K562 (cell line): ENCODE results near the gene KCNK10. TPM values are rescaled to one million over a fixed set of nuclear protein-coding genes. Genes with fewer than 3 reads are reported as not detected.

ENCODE experiments used
- ATAC-seq: fragments of 200-7000 bp; cut with Tn5 transposase; 3 replicates; pipeline ENCODE4 v1.9.1; 2020; ENCODE audit warnings: moderate library complexity
- BruUV-seq: library from RNA; stranded (reverse); fragments of 400-500 nt; replicated peaks from 2 replicates; lab custom pipeline; 2021; lab: Mats Ljungman, UMichigan
- CTCF ChIA-PET: fragments of 300-600 bp; formaldehyde crosslinking; extraction: SDS; loops from one replicate; lab custom pipeline; 2021; ENCODE audit warnings: low intra/inter-chr PET ratio; lab: Yijun Ruan, JAX
- POLR2A ChIA-PET: fragments of 300-600, 350-650 bp; sonication (Branson Sonifier 250); formaldehyde crosslinking; extraction: SDS; loops from one replicate; lab custom pipeline; 2021; ENCODE audit warnings: antibody characterized with exemption, inconsistent platforms; lab: Yijun Ruan, JAX
- DNase-seq, 4 experiments: peaks; one replicate each; pipeline versions ENCODE4 v3.0.0 to v3.0.0-alpha.2; 2011 to 2018; ENCODE audit warnings: low spot score in 3 of 4, mixed read lengths in 3 of 4; ENCODE audit errors: extremely low read depth in 1 of 4
- FAIRE-seq: peaks from 2 replicates; lab custom pipeline; 2011; peaks lifted over from hg19 to GRCh38; lab: Jason Lieb, UNC
- H2AFZ ChIP-seq: 2 replicates; pipeline ENCODE4 v1.6.0; 2011; ENCODE audit warnings: low read depth, low read length, control low read depth, inconsistent platforms
- H3K27ac ChIP-seq: fragments of 200-600 bp; 3 replicates; pipeline ENCODE4 v1.8.0; 2011; ENCODE audit warnings: low read depth, mild to moderate bottlenecking, control low read depth, inconsistent platforms, low read length, moderate library complexity, mixed read lengths; ENCODE audit errors: extremely low read depth
- H3K27me3 ChIP-seq, 2 experiments: fragments of 300-600 bp in 1 of 2; 2 replicates in 1 of 2; 3 replicates in 1 of 2; pipeline versions ENCODE4 v1.6.0 to v1.8.0; 2011; ENCODE audit warnings: inconsistent platforms in 2 of 2, low read length in 2 of 2, mild to moderate bottlenecking in 1 of 2, mixed read lengths in 1 of 2, moderate library complexity in 1 of 2; ENCODE audit not compliant: control insufficient read depth in 2 of 2, insufficient read depth in 2 of 2
- H3K36me3 ChIP-seq: fragments of 300-600 bp; 3 replicates; pipeline ENCODE4 v1.8.0; 2011; ENCODE audit warnings: mild to moderate bottlenecking, low read length, inconsistent platforms; ENCODE audit not compliant: control insufficient read depth, insufficient read depth
- H3K4me1 ChIP-seq, 2 experiments: fragments of 200-600 bp in 1 of 2; replicated peaks in 1 of 2; 2 replicates in 1 of 2; 3 replicates in 1 of 2; pipeline versions ENCODE4 v1.5.1 to v1.8.0; 2011; ENCODE audit warnings: inconsistent platforms in 2 of 2, low read length in 2 of 2, mild to moderate bottlenecking in 1 of 2, mixed read lengths in 1 of 2, moderate library complexity in 1 of 2; ENCODE audit not compliant: control insufficient read depth in 2 of 2, insufficient read depth in 2 of 2
- H3K4me2 ChIP-seq: 2 replicates; pipeline ENCODE4 v1.6.1; 2011; ENCODE audit warnings: low read length, control low read depth, inconsistent platforms, mixed read lengths; ENCODE audit not compliant: insufficient read depth
- H3K4me3 ChIP-seq: fragments of 200-600 bp; sonication (generic), shearing (Covaris generic); 2 replicates; pipeline ENCODE4 v1.5.1; 2016; ENCODE audit warnings: control low read depth, inconsistent platforms
- H3K79me2 ChIP-seq: fragments of 200-600 bp; 3 replicates; pipeline ENCODE4 v1.8.0; 2011; ENCODE audit warnings: low read length, inconsistent platforms; ENCODE audit not compliant: control insufficient read depth, insufficient read depth
- H3K9ac ChIP-seq, 2 experiments: 2 replicates each; pipeline versions ENCODE4 v1.6.0 to v1.6.1; 2011; ENCODE audit warnings: low read depth in 2 of 2, low read length in 2 of 2, control low read depth in 1 of 2, inconsistent platforms in 1 of 2, mild to moderate bottlenecking in 1 of 2, mixed read lengths in 1 of 2; ENCODE audit not compliant: insufficient read depth in 1 of 2
- H3K9me1 ChIP-seq: one replicate; pipeline ENCODE4 v1.6.0; 2011; ENCODE audit warnings: inconsistent platforms, mild to moderate bottlenecking, low read length, moderate library complexity; ENCODE audit not compliant: control insufficient read depth, insufficient read depth
- H3K9me3 ChIP-seq: replicated peaks from 2 replicates; pipeline ENCODE4 v1.5.1; 2011; ENCODE audit warnings: low read depth, low read length, inconsistent platforms; ENCODE audit not compliant: control insufficient read depth, insufficient read depth
- H4K20me1 ChIP-seq: replicated peaks from 2 replicates; pipeline ENCODE4 v1.6.1; 2011; ENCODE audit warnings: low read length, inconsistent platforms, mixed read lengths; ENCODE audit not compliant: control insufficient read depth, insufficient read depth
- E2F5 ChIP-seq: sonication (generic); formaldehyde crosslinking; IDR thresholded peaks from 2 replicates; pipeline ENCODE4 v1.8.0; 2022; ENCODE audit warnings: mild to moderate bottlenecking, missing genetic modification reagents
- KDM5B ChIP-seq: fragments of 200-600 bp; sonication (generic); IDR thresholded peaks from 2 replicates; pipeline ENCODE4 v1.6.1; 2012; ENCODE audit warnings: low read depth, mild to moderate bottlenecking, moderate library complexity, low read length, control low read depth, inconsistent platforms; ENCODE audit not compliant: insufficient replicate concordance
- MYC ChIP-seq, 2 experiments: fragments of 250-450 bp in 1 of 2; sonication (Bioruptor Pico) in 1 of 2; IDR thresholded peaks; 2 replicates each; pipeline versions ENCODE4 v1.5.1 to v1.6.1; 2012 to 2021; ENCODE audit warnings: low read depth in 2 of 2, borderline replicate concordance in 1 of 2, improper control_type of control experiment in 1 of 2, low read length in 1 of 2, mild to moderate bottlenecking in 1 of 2, moderate library complexity in 1 of 2
- NCOA1 ChIP-seq: fragments of 450-650 bp; IDR thresholded peaks from 2 replicates; pipeline ENCODE4 v1.6.1; 2016; ENCODE audit warnings: low read depth
- NCOA4 ChIP-seq: fragments of 450-650 bp; IDR thresholded peaks from 2 replicates; pipeline ENCODE4 v1.6.1; 2018; ENCODE audit warnings: mild to moderate bottlenecking; ENCODE audit not compliant: partially characterized antibody
- POLR3A ChIP-seq: IDR thresholded peaks from 2 replicates; pipeline ENCODE4 v1.6.1; 2011; ENCODE audit warnings: borderline replicate concordance, mild to moderate bottlenecking, moderate library complexity; ENCODE audit not compliant: insufficient read length, insufficient read depth; ENCODE audit errors: extremely low read depth
- RB1 ChIP-seq: fragments of 450-650 bp; IDR thresholded peaks from 2 replicates; pipeline ENCODE4 v1.6.1; 2017; ENCODE audit warnings: low read depth, mild to moderate bottlenecking
- RBFOX2 ChIP-seq: fragments of 200-400 bp; formaldehyde crosslinking; IDR thresholded peaks from 2 replicates; pipeline ENCODE4 v1.6.1; 2017; ENCODE audit warnings: low read depth, mild to moderate bottlenecking, low read length, moderate library complexity
- SIN3A ChIP-seq, 2 experiments: fragments of 150-350 bp in 1 of 2; IDR thresholded peaks; 2 replicates each; pipeline ENCODE4 v1.6.1; 2011 to 2016; ENCODE audit warnings: borderline replicate concordance in 2 of 2, low read depth in 2 of 2, low read length in 2 of 2, mild to moderate bottlenecking in 2 of 2, moderate library complexity in 2 of 2; ENCODE audit not compliant: control insufficient read depth in 1 of 2
- SP2 ChIP-seq: IDR thresholded peaks from 2 replicates; pipeline ENCODE4 v1.6.1; 2011; ENCODE audit warnings: mild to moderate bottlenecking, low read depth, low read length, moderate library complexity; ENCODE audit not compliant: poor library complexity, severe bottlenecking; ENCODE audit errors: extremely low read depth
- TGIF2 ChIP-seq: sonication (generic); formaldehyde crosslinking; IDR thresholded peaks from 2 replicates; pipeline ENCODE4 v1.8.1; 2022; ENCODE audit warnings: mild to moderate bottlenecking, missing genetic modification reagents, moderate library complexity
- UBTF ChIP-seq, 2 experiments: IDR thresholded peaks; 2 replicates each; pipeline ENCODE4 v1.6.1; 2012; ENCODE audit warnings: improper control_type of control experiment in 2 of 2, low read depth in 2 of 2, low read length in 2 of 2, borderline replicate concordance in 1 of 2
- WGBS: fragments of 100-300 bp; shearing (Covaris generic); methylation state at CpG from one replicate; pipeline ENCODE4 v1.1.6; 2016; ENCODE audit warnings: low coverage, mixed read lengths; ENCODE audit not compliant: insufficient coverage; ENCODE audit errors: missing lambda C conversion rate; 5-methylcytosine and 5-hydroxymethylcytosine counted together
- in situ Hi-C: fragments of 300-500 bp; cut with MboI; formaldehyde crosslinking; loops from 4 replicates; pipeline ENCODE4 v1.15.0; 2018; ENCODE audit warnings: inconsistent platforms, mixed read lengths
- intact Hi-C: fragments of 100-400 bp; cut with micrococcal nuclease; formaldehyde crosslinking; loops from 2 replicates; pipeline ENCODE4 v1.14.2; 2022
- polyA plus RNA-seq, 8 experiments: library from polyadenylated mRNA; depleted of rRNA in 4 of 8; stranded (reverse) in 5 of 8; unstranded in 3 of 8; fragments of >200 nt; fragmentation: Nextera tagmentation in 2 of 8; fragmentation: Illumina TruSeq in 1 of 8; extraction: Ambion mirVana in 2 of 8; extraction: Trizol in 1 of 8; gene quantifications; 2 replicates each; pipeline versions ENCODE4 v1.2.1 to v1.2.3, GENCODE V29; 2011 to 2014; ENCODE audit warnings: inconsistent platforms in 1 of 8, missing spikeins in 1 of 8
- total RNA-seq, 7 experiments: library from RNA; depleted of rRNA in 6 of 7; stranded (reverse); fragments of >200 nt in 6 of 7; fragmentation: Illumina TruSeq in 2 of 7; extraction: Trizol in 2 of 7; gene quantifications; 2 replicates each; pipeline versions ENCODE4 v1.2.1 to v1.2.3, GENCODE V29; 2011 to 2021; ENCODE audit warnings: low replicate concordance in 1 of 7

KCNK10 gene
- total and polyA plus RNA-seq, 9 of the 15 experiments (the other 6 are each of a cell fraction or from before 2014, with no cell fraction given) = not detected

GRCh38 chr14:88299865-88300530, 23.1 kb downstream of the KCNK10 start (continued):
- TF ChIP-seq SIN3A (IDR thresholded peaks at IDR 0.05; ENCODE audit: borderline replicate concordance in 2 of 2, control insufficient read depth in 1 of 2, low read depth in 2 of 2, low read length in 2 of 2) (no peak), UBTF (IDR thresholded peaks at IDR 0.05; ENCODE audit: borderline replicate concordance in 1 of 2, low read depth in 2 of 2, low read length in 2 of 2) (no peak), RB1 (no peak), POLR3A (no peak), TGIF2 (CRISPR knock-in tag) (no peak), SP2 (no peak), NCOA4 (no peak)
- TF ChIP-seq, all 486 proteins: peak for 0

- 0% methylated on average over 4 of the region's 5 CpGs for WGBS
- ATAC-seq (no peak), DNase-seq (no peak), FAIRE-seq (no peak)
- TF ChIP-seq RBFOX2 (no peak), KDM5B (no peak), E2F5 (no peak), NCOA1 (no peak), MYC (IDR thresholded peaks at IDR 0.05; ENCODE audit: low read depth, low read length) (no peak), MYC (CRISPR knock-in tag; IDR thresholded peaks at IDR 0.05; ENCODE audit: borderline replicate concordance, low read depth) (no peak)
- ChIA-PET CTCF (no interaction called here), POLR2A (no interaction called here)
- no peaks in the 10 kb centered on the region for H4K20me1 ChIP-seq
- no peaks in the 10 kb centered on the region for H3K36me3 ChIP-seq
- H3K4me1 ChIP-seq = no peaks in the 10 kb centered on the region
- H3K9me3 ChIP-seq = no peaks in the 10 kb centered on the region
- no peak overlapping the region for H2AFZ ChIP-seq
- no peaks in the 10 kb centered on the region for H3K9me1 ChIP-seq
- no peak overlapping the region for H3K4me3 ChIP-seq
- H3K4me2 ChIP-seq = no peak overlapping the region
- intact Hi-C loops = no loop called here
- H3K79me2 ChIP-seq = no peaks in the 10 kb centered on the region
- H3K27me3 ChIP-seq = no peaks in the 10 kb centered on the region; a peak in 1 of 5 replicates
- in situ Hi-C loops = no loop called here
- no peak overlapping the region for H3K9ac ChIP-seq
- BruUV-seq = no TSS peak
- no peak overlapping the region for H3K27ac ChIP-seq
Measured at GRCh38 chr14:88297306-88297705, 25.8 kb downstream of the KCNK10 start.
